HG02759 (cell line): ENCODE measurements around the gene FADS6.
A peak's percentile ranks its signal among the peaks of the same experiment; 100 is the strongest.

Experiments
- ATAC-seq: cut with Tn5 transposase; IDR thresholded peaks from one replicate; pipeline ENCODE4 v1.9.1; 2021; ENCODE audit warnings: mild to moderate bottlenecking, moderate library complexity; ENCODE audit not compliant: unreplicated experiment

Gene FADS6

GRCh38 chr17:74892013-74892841 is 1.2 kb downstream of the FADS6 start:
- no peak for ATAC-seq

GRCh38 chr17:74890554-74890953 is 2.9 kb downstream of the FADS6 start:
- ATAC-seq = no peak

GRCh38 chr17:74888469-74888868 is 5.0 kb downstream of the FADS6 start:
- no peak for ATAC-seq

GRCh38 chr17:74883241-74883745 is 10.1 kb downstream of the FADS6 start:
- no peak for ATAC-seq

- ATAC-seq = no peak
Measured at GRCh38 chr17:74882517-74883240, 10.8 kb downstream of the FADS6 start.

GRCh38 chr17:74881073-74881472 is 12.4 kb downstream of the FADS6 start:
- no peak for ATAC-seq

GRCh38 chr17:74879308-74879707 is 14.1 kb downstream of the FADS6 start:
- ATAC-seq = no peak

GRCh38 chr17:74878658-74879057 is 14.8 kb downstream of the FADS6 start:
- no peak for ATAC-seq

- no peak for ATAC-seq
Measured at GRCh38 chr17:74877592-74878548, 15.6 kb downstream of the FADS6 start.

- no peak for ATAC-seq
Measured at GRCh38 chr17:74875977-74876593, 17.3 kb downstream of the FADS6 start.

GRCh38 chr17:74875155-74875976 is 18.1 kb downstream of the FADS6 start:
- ATAC-seq = no peak

GRCh38 chr17:74874615-74875037 is 18.8 kb downstream of the FADS6 start:
- ATAC-seq = no peak

- no peak for ATAC-seq
Measured at GRCh38 chr17:74873874-74874614, 19.4 kb downstream of the FADS6 start.

GRCh38 chr17:74873037-74873873 is 20.2 kb downstream of the FADS6 start:
- peak; percentile 87 for ATAC-seq

GRCh38 chr17:74872313-74873036 is 21.0 kb downstream of the FADS6 start, which contains the start of gene FDXR:
TSS of gene FDXR (minus strand) at chr17:74872994. CDS start at chr17:74872944, 50 bp downstream.
- ATAC-seq = peak; percentile 32

GRCh38 chr17:74871356-74872076 is 21.9 kb downstream of the FADS6 start:
- ATAC-seq = no peak
